EH (cell line): ENCODE measurements around the gene IFITM10.

Experiments
- DNase-seq: peaks from one replicate; pipeline ENCODE4 v3.0.0-alpha.2; 2015; ENCODE audit warnings: low read depth

Gene IFITM10

DNA sequence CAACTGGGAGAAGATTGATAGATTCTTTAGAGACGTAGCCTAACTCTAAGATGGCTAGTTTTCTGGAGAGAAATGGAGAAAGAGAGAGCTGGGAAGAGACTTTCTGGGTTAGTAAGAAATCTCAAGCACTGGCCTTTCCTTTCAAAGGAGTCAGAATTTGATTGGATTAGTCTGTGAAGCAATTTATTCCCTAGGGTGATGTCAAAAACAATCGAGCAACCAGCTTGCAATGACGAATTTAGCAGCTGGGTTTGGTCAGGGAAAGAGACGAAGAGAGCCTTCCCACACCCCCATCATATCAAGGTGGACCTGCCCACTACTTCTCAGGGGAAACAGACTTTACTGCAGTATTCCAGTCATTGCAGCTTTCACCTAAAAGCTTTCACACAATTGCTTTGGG is 42.6 kb downstream of the IFITM10 start:
- DNase-seq = no peak

DNA sequence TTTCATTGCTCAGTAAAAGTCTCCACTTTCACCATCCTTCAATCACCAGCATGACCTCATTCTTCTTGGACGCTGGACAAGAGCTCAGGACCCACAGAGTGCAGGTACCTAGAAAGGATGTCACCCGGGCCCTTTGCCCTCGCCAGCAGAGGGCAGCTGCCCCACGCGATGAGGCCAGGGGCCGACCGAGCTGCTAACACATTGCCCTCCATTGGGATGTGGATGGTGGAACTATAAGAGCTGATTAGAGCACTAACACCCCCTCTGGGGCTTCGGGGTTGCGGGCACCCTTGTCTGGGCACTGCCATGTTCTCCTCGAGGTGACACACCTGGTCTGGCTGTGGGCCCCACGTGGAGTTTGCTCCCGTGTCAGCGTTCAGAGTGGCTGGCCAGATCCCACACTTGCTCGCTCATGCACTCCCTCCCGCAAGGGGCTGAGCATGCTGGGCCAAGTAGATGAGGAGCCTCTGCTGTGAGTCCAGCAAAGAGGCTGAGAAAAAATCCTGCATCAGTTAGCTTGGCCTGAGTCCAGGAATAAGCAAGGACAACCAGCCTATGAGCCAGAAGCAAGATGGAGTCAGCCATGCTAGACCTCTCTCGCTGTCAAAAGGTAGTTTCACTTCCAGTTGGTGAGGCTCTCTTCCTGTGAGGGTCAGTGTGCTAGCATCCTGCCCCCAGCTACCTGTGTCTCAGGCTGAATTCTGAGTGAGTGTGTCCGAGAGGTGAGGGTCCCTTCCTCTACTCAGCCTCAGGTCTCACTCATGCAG is 43.6 kb downstream of the IFITM10 start:
- peak; percentile 7 for DNase-seq

DNA sequence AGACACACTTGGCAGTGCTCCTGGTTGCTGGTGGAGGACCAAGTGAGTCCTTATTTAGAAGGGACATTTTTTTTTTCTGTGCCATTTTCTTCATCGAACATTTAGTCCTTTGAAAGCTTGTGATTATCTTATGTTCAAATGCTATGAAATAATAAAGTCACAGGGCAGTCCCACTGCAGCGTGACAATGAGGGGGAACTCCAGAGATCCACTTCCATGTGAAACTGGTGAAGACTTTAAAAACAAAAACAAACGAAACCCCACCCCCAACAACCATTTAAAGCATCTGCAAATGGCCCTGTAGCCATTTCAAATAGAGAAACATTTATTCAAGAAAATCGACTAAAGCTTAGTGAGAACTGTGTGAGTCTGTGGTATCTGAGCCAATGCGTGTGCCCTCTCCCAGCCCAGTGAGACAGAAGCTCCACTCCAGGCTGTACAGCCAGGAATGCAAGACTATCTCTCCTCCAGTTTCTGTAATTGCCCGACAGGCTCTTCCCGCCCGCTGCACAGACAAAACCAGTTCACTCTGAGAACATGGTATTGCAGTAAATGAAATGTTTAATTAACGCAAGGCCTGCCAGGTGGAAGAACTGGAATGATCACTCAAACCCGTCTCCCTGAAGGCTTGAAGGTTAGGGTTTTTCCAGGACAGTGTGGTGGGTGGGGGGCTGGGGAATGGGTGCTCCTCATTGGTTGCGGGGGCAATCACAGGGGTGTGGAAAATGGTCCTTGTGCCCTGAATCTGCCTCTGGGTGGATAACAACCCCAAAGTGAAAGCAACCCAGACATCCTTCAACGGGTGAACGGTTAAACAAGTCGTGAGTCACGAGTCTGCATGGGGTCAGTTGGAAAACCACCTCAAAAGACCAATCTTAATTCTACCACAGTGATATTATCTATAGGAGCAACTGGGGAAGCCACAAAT is 45.0 kb downstream of the IFITM10 start:
- DNase-seq = peak; percentile 5

DNA sequence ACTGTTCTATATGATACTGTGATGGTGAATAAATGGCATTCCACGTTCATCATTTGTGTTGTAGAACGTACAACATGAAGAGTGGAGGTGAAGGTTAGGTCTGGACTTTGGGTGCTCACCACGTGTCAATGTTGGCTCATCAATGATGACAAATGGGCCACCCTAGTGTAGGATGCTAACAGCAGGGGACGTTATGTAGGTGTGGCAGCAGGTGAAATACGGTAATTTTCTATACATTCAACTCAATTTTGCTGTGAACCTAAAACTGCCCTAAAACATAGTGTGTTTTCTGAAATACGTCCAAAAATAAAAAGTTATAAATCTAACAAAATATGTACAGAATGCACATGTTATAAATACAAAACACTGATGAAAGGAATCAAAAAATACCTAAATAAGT is 47.2 kb downstream of the IFITM10 start:
- DNase-seq = no peak

DNA sequence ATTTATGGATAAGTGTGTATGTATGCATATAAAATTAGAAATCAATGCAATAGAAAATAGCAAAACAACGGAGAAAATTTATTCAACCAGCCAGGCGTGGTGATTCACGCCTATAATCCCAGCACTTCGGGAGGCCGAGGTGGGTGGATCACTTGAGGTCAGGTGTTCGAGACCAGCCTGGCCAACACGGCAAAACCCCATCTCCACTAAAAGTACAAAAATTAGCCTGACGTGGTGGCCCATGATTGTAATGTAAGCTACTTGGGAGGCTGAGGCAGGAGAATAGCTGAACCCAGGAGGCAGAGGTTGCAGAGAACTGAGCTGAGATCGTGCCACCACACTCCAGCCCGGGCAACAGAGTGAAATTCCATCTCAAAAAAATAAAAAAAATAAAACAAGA is 47.9 kb downstream of the IFITM10 start:
- DNase-seq = no peak

DNA sequence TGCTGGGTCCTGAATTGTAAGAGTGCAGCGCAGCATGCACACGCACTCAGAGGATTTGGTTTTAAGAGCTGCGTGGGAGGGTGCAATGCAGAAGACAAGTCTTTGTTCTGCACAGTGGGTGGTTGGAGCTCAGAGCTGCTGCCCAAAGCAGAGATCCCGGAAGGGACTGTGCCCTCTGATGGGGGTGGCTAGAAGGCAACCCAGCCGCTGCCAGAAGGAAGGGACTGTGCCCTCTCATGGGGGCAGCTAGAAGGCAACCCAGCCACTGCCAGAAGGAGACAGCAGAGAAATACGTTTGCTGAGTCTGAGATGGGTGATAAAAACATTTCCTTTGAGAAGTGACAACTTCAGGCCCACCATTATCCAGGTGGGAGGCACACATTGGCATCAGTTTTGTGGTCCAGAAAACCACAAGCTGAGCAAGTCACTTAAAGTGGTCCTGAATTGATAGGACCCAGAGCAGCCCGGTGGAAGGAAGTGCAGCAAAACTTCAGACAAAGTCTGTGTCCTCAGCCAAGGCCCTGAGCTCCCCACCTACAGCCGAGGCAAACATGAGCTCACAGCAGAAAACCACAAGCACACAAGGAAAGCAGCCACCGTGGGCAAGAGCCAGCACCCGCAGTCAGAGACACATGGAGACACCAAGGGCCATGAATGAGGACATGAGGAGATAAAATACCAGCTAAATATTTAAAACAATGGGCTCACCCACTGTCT is 49.1 kb downstream of the IFITM10 start:
- no peak for DNase-seq

DNA sequence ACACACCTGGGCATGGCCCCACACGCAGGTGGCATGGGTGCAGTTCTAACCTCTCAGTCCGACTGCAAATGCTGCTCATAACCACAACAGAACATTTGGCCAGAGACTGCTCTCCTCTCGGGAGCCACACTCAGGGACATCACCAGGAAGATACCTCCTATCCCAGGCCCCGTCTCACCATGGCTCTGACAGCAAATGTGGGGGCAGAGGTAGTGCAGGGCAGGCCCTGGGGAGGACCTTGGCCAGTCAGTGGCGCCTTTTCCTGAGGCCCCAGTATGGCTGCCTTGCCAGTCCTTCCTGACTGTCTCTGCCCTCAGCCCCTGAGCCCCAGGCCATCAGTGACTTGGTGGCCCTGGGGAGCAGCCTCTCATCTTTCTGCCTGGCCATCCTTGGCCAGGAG is 50.6 kb downstream of the IFITM10 start:
- DNase-seq = no peak

DNA sequence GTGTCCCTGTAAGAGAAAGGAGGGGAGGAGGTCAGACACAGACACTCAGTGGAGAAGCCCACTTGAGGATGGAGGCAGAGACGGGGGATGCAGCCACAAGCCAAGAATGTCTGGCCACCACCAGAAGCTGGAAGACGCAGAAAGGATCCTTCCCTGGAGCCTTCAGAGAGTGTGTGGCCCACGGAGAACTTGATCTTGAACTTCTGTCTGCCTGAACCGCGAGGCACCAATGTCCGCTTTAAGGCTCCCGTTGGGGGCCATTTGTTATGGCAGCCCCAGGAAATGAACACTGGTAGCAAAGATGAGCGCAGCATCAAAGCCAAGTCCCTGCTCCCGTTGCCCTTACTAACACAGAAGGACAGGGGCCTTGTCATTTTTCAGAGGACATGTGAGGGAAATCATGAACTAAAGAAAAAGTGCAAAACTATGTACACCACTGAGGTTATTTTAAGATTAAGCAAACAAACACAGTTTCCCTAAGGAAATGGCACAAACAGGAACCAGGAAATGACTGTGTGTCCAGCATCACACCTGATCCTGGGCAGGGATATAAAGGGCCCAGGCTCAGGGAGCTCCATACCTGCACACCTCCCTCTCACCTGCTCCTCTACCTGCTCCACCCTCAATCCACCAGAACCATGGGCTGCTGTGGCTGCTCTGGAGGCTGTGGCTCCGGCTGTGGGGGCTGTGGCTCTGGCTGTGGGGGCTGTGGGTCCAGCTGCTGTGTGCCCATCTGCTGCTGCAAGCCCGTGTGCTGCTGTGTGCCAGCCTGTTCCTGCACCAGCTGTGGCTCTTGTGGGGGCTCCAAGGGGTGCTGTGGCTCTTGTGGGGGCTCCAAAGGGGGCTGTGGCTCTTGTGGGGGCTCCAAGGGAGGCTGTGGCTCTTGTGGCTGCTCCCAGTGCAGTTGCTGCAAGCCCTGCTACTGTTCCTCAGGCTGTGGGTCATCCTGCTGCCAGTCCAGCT is 53.5 kb downstream of the IFITM10 start, which contains the start of gene KRTAP5-6:
TSS of gene KRTAP5-6 (plus strand) at position 588 of the 963 bp plus-strand sequence. CDS start at position 639, 51 bp downstream.
- DNase-seq = no peak

DNA sequence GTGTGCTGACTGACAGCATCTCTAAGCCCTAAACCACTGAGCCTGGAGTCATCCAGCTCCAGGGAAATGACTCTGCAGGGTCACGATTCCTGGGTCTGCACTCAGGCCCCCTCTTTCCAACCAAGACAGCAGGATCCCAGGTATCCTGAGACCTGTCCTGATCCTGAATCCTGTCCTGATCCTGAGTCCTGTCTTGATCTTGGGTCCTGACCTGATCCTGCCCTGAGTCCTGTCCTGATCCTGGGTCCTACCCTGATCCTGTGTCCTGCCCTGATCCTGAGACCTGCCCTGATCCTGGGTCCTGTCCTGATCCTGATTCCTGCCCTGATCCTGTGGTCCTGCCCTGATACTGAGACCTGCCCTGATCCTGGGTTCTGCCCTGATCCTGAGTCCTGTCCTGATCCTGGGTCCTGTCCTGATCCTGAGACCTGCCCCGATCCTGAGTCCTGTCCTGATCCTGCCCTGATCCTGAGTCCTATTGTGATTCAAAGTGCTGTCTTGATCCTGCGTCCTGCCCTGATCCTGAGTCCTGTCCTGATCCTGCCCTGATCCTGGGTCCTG is 54.8 kb downstream of the IFITM10 start:
- DNase-seq = no peak

- no peak for DNase-seq
Measured at GRCh38 chr11:1694846-1695547, 55.4 kb downstream of the IFITM10 start.

DNA sequence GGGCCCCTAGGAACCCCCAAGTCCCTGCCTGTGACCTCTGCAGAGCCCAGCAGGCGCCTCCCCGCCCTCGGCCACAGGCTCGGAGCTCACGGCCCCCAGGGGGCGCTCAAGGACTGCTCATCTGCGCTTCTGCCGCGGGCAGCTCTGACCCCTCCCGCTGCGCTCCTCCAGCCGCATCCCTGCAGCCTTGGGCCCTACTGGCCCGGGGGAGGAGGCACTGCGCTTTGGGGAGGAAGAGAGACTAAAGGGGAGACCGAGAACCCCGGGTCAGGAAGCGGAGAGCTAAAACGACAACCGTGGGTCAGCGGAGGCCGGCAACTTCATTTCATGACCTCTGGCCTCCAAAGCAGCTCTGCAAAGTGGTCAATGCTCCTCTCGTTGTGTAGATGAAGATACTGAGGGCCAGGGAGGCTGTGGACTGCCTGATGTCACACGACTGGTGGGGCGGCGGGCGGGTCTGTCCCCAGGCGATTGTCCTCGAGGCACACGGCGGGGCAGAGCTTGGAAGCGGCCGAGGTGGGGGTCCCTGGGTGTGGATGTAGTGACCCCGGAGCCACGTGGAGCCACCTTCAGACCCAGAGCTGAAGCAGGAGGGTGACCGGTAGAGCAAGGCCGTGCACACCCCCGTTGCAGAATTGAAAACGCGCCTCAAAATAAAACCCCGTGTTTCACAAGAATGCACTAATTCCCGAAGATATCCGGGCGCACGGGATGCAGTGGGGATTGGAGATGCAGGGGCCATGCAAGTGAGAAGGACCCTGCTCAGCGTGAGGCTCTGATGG is 56.1 kb downstream of the IFITM10 start:
- peak; percentile 70 for DNase-seq

GRCh38 chr11:1693327-1694063 is 56.9 kb downstream of the IFITM10 start:
- DNase-seq = peak; percentile 58

- no peak for DNase-seq
Measured at GRCh38 chr11:1692708-1693326, 57.6 kb downstream of the IFITM10 start.

- no peak for DNase-seq
Measured at GRCh38 chr11:1691878-1692707, 58.3 kb downstream of the IFITM10 start.

DNA sequence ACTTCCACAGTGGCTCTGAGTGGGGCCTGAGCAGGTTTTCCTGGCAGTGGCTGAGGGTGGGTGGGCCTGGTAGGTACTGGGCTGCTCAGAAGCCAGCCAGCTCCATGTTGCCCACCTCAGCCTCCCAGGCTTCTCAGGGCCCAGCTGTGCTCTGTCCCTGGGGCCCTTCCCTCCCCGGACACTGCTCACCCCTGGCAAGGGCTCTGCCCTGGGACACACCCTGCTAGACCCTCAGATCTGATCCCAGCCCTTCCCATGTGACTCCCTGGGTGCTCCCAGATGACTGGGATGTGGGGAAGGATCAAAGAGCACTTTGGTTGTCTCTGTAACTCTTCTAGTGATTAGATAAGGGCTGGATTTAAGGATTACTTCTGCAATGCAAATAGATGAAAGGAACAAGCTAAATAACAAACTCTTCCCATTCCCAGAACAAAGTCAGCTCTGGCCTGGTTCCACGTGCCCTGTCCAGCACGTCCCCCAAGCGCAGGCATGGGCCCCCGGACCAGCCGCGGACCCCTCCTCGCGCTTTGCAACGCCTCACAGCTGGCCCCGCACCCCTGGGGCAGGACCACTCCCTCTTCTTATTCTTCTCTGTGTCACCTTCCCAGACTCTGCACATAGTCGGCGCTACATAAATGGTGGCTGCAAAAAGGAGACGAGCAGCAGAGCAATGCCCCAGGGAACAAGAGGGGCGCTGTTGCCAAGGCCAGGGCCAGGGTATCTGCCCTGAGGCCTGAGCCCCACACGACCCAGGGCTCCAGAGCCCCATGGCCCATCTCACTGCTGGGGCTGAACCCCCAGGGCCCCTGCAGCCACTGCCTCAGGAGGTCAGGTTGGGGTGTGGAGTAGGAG is 59.1 kb downstream of the IFITM10 start:
- no peak for DNase-seq
